ENCODE measurements around the gene ABCC8. TPM values are rescaled to one million over a fixed set of nuclear protein-coding genes. Genes with fewer than 3 reads are reported as not detected.

Gene ABCC8
- total RNA-seq, 1 donor from 2014 or later: not detected

- no peaks in the 10 kb centered on the region for H3K9me3 Mint-ChIP-seq (ENCODE audit: low read depth)
- H3K4me3 Mint-ChIP-seq (ENCODE audit: unreplicated experiment): no peak overlapping the region
- TF ChIP-seq, protein P1, sequence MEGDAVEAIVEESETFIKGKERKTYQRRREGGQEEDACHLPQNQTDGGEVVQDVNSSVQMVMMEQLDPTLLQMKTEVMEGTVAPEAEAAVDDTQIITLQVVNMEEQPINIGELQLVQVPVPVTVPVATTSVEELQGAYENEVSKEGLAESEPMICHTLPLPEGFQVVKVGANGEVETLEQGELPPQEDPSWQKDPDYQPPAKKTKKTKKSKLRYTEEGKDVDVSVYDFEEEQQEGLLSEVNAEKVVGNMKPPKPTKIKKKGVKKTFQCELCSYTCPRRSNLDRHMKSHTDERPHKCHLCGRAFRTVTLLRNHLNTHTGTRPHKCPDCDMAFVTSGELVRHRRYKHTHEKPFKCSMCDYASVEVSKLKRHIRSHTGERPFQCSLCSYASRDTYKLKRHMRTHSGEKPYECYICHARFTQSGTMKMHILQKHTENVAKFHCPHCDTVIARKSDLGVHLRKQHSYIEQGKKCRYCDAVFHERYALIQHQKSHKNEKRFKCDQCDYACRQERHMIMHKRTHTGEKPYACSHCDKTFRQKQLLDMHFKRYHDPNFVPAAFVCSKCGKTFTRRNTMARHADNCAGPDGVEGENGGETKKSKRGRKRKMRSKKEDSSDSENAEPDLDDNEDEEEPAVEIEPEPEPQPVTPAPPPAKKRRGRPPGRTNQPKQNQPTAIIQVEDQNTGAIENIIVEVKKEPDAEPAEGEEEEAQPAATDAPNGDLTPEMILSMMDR (IDR thresholded peaks at IDR 0.05): no peak
- H3K4me1 Mint-ChIP-seq (ENCODE audit: low read depth): no peaks in the 10 kb centered on the region
- no peak overlapping the region for H3K27ac Mint-ChIP-seq (ENCODE audit: unreplicated experiment)
- no peak for DNase-seq (ENCODE audit: low spot score)
- peaks cover 36% of the 10 kb centered on the region for H3K27me3 Mint-ChIP-seq (ENCODE audit: low read depth)
- no peaks in the 10 kb centered on the region for H3K36me3 Mint-ChIP-seq (ENCODE audit: low read depth)
These were observed 13.6 kb upstream of the ABCC8 start for GRCh38 chr11:17490232-17490631.

- no peaks in the 10 kb centered on the region for H3K9me3 Mint-ChIP-seq (ENCODE audit: low read depth)
- peaks cover 37% of the 10 kb centered on the region for H3K27me3 Mint-ChIP-seq (ENCODE audit: low read depth)
- no peak overlapping the region for H3K27ac Mint-ChIP-seq (ENCODE audit: unreplicated experiment)
- TF ChIP-seq, protein P1 (IDR thresholded peaks at IDR 0.05): no peak
- no peaks in the 10 kb centered on the region for H3K36me3 Mint-ChIP-seq (ENCODE audit: low read depth)
- no peaks in the 10 kb centered on the region for H3K4me1 Mint-ChIP-seq (ENCODE audit: low read depth)
- no peak for DNase-seq (ENCODE audit: low spot score)
- H3K4me3 Mint-ChIP-seq (ENCODE audit: unreplicated experiment): no peak overlapping the region
These were observed 13.1 kb upstream of the ABCC8 start for GRCh38 chr11:17489751-17490150.

DNA sequence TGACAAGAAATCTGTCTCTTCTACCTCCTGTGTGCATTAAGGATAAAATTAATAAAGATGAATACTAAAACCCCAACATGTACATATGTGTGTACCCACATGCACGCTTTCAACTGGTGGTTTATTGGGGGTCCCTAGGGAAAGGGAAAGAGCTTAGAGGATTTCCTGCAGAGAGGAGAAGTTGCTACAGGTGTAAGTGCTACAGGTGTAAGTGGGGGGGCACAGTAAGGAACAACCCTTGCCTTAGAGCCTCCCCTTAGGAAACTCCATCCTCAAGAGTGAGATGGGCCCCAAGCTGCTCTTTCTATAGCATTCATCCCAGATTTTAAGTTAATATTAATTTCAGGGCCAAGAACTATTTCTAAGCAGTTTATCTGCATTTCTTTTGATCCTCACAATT lies 11.9 kb upstream of the ABCC8 start:
- peaks cover 39% of the 10 kb centered on the region for H3K27me3 Mint-ChIP-seq (ENCODE audit: low read depth)
- peaks cover 2% of the 10 kb centered on the region for H3K9me3 Mint-ChIP-seq (ENCODE audit: low read depth)
- H3K4me3 Mint-ChIP-seq (ENCODE audit: unreplicated experiment): no peak overlapping the region
- DNase-seq (ENCODE audit: low spot score): no peak
- H3K4me1 Mint-ChIP-seq (ENCODE audit: low read depth): no peaks in the 10 kb centered on the region
- H3K36me3 Mint-ChIP-seq (ENCODE audit: low read depth): no peaks in the 10 kb centered on the region
- no peak overlapping the region for H3K27ac Mint-ChIP-seq (ENCODE audit: unreplicated experiment)
- TF ChIP-seq, protein P1 (IDR thresholded peaks at IDR 0.05): no peak

DNA sequence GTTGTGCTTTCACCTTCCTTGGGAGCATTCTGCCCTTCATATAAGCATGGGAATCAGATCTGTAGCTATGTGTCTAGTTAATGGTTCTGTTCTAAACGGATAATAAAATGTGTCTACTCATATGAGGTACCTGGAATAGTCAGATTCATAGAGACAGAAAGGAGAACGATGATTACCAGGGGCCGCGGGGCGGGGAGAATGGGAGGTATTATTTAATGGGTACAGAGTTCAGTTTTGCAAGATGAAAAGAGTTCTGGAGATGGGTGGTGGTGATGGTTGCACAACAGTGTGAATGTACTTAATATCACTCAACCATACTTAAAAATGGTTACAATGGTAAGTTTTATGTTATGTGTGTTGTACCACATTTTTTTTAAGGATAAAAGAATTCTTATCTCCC lies 10.0 kb upstream of the ABCC8 start:
- no peak overlapping the region for H3K4me3 Mint-ChIP-seq (ENCODE audit: unreplicated experiment)
- no peaks in the 10 kb centered on the region for H3K4me1 Mint-ChIP-seq (ENCODE audit: low read depth)
- DNase-seq (ENCODE audit: low spot score): no peak
- H3K36me3 Mint-ChIP-seq (ENCODE audit: low read depth): no peaks in the 10 kb centered on the region
- TF ChIP-seq, protein P1 (IDR thresholded peaks at IDR 0.05): no peak
- H3K27me3 Mint-ChIP-seq (ENCODE audit: low read depth): peaks cover 36% of the 10 kb centered on the region
- peaks cover 5% of the 10 kb centered on the region for H3K9me3 Mint-ChIP-seq (ENCODE audit: low read depth)
- no peak overlapping the region for H3K27ac Mint-ChIP-seq (ENCODE audit: unreplicated experiment)

- TF ChIP-seq, protein P1 (IDR thresholded peaks at IDR 0.05): no peak
- no peak overlapping the region for H3K27ac Mint-ChIP-seq (ENCODE audit: unreplicated experiment)
- DNase-seq (ENCODE audit: low spot score): no peak
- no peaks in the 10 kb centered on the region for H3K36me3 Mint-ChIP-seq (ENCODE audit: low read depth)
- no peaks in the 10 kb centered on the region for H3K4me1 Mint-ChIP-seq (ENCODE audit: low read depth)
- H3K4me3 Mint-ChIP-seq (ENCODE audit: unreplicated experiment): no peak overlapping the region
- peaks cover 5% of the 10 kb centered on the region for H3K9me3 Mint-ChIP-seq (ENCODE audit: low read depth)
- peaks cover 47% of the 10 kb centered on the region for H3K27me3 Mint-ChIP-seq (ENCODE audit: low read depth)
These were observed 6.9 kb upstream of the ABCC8 start for GRCh38 chr11:17483505-17483904.
